Daoy (cell line): ENCODE results near the gene EIF2S1. TPM values are rescaled to one million over a fixed set of nuclear protein-coding genes. Genes with fewer than 3 reads are reported as not detected.
A peak's percentile ranks its signal among the peaks of the same experiment; 100 is the strongest.
"Not testable (repeated sequence)": the region's sequence is repeated elsewhere in the genome, so short reads cannot be mapped to it uniquely, and the experiment has no call there.

Source experiments
- DNase-seq: peaks from one replicate; pipeline ENCODE4 v3.0.0-alpha.2; 2015; ENCODE audit warnings: low read depth
- total RNA-seq: library from RNA; depleted of rRNA; stranded (reverse); fragments of >200 nt; shearing (Covaris generic); gene quantifications from 2 replicates; pipeline ENCODE4 v1.2.3, GENCODE V29; 2014

The EIF2S1 gene
- total RNA-seq, 1 experiment from 2014 or later = 654 TPM

DNA sequence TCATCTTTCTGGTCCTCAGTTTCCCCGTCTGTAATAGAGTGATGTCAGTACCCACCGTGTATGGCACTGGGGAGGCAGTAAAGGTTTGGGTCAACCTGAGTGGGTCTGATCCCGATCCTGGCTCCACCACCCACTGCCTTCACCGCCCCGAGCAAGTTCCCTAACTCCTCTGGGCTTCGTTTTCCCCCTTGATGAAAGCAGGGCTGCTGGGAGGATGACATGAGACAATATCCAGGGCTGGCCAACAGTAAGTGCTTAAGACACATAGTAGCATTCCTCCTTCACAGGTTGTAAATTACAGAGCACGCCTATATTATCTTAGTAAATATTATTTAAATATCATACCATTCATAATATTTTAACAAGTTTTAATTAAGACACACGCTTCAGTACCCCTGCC lies 51.2 kb downstream of the EIF2S1 start:
- DNase-seq = no peak

DNA sequence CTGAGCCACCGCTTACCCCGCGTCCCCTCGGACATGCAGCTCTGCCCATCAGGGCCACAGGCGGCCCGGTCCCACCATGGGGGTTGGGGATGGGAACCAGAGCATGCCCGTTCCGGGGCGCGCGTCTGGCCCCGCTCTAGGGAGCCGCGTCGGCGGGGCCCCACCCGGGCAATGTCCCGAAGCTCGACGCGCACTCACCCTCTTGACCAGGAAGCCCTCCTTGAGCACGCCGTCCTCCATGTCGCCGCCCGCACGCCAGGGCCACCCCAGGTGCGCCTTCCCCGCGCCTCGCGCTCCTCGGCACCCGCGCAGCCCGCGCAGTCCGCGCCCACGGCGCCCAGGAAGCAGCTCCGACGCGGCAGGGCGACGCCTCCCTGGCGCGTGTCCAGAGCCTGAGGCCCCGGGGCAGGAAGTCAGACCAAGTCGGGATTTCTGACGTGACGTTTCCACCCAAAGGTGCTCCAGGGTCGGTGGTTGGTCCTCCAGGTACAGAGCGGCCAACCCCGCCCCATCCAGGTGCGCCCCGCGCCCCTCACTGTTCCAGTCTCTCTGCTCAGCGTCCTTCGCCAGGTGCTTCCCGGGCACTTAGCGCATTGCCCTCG lies 51.8 kb downstream of the EIF2S1 start, which contains the start of gene PLEK2:
Gene PLEK2 (minus strand): TSS at position 346 of the 602 bp plus-strand sequence. CDS start 106 bp downstream, at position 240.
- peak; percentile 66 for DNase-seq

DNA sequence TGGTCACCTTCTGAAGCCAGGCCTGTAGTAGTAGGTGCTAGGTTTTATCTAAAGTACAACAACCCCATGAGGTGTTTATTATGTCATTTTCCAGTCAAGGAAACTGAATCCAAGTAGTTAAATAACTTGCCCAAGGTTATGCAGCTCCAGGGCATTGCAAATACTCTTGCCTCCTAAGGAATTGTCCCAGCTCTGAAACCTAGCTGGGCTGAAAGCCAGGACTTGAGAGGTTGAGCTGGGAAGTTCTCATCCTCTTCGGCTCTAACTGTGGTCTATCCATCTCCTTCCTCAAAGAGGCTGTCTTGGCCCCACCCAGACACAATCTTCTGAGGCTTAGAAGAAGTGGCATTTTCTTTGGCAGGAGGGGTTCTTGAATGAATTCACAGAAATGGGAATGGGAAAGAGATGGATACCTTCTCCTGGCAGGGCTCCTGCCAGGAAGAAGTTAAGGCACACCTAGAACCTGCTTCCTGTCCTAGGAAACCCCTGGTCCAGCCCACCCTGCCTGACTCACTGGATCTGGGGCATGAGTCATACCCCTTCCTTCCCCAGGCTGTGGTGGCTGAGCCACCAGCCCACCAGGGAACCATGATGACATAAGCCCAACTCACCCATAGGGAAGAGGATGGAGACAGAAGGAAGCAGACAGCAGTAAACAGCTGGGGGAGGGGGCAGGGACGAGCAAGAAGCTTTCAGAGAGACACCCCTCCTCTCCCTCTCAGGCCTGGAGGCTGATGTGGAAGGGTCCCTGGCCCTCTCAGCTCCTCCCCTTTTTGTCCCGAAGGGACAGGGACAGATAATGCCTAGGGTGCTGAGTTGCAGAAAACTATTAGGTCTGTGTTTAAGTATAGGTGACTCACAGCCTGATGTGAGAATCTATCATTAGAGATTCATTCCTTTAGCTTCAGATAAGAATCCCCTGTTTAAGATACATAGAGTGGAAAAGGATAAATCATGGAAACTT lies 54.0 kb downstream of the EIF2S1 start:
- peak; percentile 98 for DNase-seq

DNA sequence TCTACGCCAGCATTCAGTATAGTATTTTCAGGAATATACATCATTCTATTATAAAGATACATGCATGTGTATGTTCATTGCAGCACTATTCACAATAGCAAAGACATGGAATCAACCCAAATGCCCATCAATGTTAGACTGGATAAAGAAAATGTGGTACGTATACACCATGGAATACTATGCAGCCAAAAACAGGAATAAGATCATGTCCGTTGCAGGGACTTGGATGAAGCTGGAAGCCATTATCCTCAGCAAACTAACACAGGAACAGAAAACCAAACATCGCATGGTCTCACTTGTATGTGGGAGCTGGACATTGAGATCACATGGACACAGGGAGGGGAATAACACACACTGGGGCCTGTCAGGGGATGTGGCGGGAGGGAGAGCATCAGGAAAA lies 55.5 kb downstream of the EIF2S1 start:
- not testable (repeated sequence) for DNase-seq

DNA sequence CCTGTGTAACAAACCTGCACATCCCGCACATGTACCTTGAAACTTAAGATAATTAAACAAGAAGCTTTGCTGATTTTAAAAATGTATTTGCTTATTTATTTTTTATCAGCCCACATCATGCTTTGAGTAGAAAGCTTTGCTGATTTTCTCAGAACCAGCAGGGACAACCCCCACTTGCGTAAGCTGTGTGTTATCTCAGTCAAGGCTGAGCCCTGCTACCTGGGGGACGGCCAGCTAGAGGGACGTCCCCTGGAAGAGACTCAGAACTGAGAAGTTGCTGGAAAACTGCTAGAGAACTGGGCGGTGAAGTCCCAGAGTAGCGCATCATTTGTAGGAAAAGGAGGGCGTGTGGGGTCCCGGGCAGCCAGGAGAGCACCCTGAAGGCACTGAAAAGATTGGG lies 56.0 kb downstream of the EIF2S1 start:
- no peak for DNase-seq

DNA sequence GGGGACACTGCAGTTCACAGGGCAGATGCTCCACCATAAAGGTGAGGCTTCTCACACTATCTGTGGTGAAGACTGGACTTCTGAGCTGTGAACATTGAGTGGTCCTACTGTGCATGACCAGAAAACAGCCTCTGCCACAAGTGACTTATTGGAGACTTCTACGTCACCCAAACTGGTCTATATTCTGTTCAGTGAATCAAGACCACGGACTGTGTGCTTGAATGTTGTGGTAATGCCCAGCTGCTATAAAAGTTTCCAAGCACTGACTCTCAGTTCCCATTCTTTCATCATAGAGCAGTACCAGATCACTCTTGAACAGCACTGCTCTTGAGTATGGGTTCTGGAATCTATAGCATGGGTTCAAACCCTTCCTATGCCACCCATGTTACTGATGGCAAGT lies 56.7 kb downstream of the EIF2S1 start:
- no peak for DNase-seq

DNA sequence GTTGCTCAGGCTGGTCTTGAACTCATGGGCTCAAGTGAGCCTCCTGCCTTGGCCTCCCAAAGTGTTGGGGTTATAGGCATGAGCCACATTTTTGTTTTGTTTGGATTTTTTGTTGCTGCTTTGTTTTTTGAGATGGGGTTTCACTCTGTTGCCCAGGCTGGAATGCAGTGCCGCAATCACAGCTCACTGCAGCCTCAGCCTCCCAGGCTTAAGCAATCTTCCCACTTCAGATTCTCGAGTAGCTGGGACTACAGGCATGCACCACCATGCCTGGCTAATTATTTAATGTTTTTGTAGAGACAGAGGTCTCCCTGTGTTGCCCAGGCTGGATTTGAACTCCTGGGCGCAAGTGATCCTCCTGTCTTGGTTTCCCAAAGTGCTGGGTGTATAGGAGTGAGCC lies 57.5 kb downstream of the EIF2S1 start:
- DNase-seq = no peak

DNA sequence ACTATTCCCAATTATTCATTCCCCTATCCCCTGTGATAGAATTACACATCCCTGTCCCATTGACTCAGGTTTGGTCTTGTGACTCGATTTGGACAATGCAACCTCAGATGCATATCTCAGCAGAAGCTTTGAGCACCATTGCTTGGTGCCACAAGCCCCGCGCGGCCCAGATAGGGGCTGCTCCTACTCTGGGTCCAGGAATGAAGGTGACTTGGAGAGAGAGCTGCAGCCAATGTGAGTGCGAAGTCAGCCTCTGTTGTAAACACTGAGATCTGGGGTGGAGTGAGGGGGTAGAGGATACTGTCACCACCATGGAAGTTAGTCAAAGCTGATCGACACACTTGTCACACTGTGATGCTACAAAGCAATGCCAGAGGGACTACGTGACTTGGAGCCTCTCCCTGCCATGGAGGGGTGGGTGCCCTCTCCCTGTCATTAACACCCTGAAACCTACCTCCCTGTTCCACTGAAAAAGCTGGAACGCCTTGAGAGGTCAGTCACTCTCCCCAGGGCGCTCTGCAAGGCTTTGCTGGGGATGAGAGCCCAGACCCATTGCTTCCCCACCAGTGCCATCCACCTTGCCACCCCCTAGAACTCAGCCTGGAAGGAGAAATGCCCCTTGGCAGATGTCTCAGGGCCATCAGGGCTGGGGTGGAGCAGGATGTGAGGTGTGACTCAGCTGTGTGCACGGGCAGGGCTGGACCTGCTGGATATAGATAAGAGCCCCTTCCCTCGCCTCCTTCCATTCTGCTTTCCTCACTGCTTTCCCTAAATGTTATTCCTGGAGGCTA lies 58.5 kb downstream of the EIF2S1 start:
- peak; percentile 84 for DNase-seq

DNA sequence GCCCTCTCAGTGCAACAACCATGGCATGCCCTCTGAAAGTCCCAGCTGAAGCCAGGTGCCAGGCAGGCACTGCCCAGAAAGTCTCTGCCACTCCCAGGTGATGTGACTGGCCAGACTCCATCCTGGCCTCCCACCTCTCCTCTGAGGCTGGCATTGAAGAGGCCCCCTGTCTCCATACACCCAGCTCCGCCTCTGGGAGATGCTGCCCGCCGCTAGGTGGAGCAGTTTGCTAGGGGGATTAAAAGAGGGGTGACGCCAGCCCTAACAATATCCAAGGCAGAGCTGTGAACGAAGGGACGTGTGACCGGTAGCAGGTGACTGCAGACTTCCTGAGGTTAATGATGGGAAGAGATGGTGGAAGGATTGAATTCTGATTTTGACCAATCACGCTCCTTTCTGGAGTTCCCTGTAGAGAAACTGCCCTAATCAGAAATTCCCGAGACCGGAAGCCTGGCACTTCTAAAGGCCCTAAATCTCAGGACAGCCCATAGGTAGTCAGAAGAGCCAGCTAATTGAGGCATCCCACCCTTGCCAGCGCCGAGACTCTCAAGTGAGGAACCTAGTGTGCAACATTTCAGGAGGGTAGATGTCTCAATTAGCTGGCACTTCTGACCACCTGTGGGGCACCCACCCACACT lies 60.1 kb downstream of the EIF2S1 start:
- DNase-seq = peak; percentile 29

DNA sequence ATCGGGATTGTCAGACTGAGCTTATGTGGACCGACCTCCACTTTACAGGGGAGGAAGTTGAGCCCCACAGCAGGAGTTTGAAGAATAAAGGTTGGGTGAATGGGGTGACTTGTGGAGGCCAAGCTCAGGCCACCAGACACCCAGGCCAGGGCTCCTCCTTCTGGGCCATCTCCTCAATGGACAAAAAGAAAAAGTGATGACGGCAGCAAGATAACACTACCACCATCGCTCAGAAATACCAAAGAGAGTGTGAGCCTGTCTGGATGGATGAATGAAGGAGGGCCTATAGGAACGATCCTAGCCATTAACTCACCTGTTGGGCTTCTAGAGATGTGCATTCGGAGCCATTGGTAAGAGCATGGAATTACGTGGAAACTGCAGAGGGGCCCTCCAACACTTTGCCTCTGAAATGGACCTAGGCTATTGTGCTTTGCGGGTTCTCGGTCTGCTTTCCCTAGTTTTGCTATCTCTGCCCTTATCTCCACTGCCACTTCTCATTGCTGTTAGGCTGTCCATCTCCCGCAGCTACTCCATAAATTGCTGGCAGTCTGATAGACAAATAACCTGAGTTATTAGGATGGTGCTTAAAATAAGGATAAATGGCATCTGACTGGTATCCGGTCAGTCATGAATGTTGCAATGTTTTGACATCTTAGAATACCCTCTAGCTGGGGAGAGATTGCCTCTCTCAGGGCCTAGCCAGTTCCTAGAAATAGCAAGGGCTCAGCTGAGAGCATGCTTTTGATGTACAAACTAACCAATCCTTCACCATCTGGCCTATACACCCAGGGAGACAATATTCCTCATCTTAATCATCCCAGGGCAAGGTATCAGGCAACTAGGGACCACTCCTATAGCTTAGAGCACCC lies 61.5 kb downstream of the EIF2S1 start:
- DNase-seq = no peak

DNA sequence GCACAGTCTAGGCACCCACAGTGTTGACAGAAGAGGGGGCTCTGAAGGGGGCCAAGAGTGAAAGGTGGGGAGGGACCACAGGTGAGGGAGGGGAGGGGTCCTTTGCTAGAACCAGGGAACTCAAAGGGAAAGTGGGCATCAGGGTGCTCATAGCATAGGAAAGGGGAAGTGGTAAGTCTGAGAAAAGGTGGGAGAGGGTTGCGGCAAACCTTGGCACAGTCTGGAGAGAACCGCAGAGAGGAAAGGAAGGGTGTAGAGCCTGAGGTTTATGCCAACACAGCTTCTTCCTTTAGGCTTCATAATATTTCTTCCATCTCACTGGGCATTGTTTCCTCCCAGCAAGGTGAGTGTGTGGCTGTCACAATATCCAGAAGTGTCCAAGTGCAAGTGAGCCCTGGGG lies 63.3 kb downstream of the EIF2S1 start:
- no peak for DNase-seq

DNA sequence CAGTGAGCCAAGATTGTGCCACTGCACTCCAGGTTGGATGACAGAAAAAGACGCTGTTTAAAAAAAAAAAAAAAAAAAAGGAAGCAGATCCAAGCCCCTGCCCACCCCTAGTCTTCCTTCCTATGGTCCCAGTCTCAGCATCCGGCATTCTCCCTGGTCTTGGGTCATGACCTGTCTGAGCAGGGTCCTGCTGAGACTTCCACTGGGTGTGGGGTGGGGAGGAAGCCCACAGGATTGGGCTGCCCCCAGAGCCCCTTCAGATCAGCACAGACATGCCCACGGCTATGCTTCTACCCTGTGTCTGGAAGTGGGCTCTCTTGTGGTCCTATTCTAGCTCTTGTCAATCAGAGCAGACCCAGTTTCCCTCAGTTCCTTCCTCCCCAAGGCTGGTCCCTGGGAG lies 64.4 kb downstream of the EIF2S1 start:
- DNase-seq = no peak

DNA sequence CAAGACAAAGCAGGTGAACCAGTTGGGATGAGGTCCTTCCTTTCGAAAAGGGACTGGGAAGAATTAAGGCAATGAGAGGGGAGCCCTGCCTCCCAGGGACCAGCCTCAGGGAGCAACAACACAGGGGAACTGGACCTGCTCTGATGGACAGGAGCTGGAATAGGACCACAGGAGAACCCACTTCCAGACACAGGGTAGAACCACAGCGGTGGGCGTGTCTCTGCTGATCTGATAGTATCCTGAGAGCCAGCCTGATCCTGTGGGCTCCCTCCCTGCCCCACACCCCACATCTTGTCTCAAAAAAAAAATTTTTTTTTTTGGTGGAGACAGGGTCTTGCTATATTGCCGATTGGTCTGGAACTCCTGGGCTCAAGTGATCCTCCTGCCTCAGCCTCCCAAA lies 65.5 kb downstream of the EIF2S1 start:
- no peak for DNase-seq

DNA sequence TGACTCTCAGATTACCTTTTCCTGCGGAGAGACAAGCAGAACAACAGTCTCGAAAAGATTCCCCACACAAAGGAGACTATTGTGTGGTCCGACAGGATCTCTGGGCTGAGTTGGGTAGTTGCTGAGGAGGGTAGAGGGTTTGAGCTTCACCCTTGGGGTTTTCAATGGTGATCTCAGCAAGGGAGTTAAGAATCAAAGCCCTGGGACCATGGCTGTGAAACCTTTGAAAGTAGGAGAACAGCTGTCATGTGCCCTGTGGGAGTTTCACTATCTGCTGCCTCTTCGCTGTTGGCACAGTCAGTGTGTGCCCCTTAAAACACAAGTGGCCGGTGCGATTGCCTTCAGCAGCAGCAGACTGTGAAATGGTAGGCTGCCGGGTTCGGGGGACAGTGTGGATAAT lies 66.0 kb downstream of the EIF2S1 start:
- DNase-seq = no peak

DNA sequence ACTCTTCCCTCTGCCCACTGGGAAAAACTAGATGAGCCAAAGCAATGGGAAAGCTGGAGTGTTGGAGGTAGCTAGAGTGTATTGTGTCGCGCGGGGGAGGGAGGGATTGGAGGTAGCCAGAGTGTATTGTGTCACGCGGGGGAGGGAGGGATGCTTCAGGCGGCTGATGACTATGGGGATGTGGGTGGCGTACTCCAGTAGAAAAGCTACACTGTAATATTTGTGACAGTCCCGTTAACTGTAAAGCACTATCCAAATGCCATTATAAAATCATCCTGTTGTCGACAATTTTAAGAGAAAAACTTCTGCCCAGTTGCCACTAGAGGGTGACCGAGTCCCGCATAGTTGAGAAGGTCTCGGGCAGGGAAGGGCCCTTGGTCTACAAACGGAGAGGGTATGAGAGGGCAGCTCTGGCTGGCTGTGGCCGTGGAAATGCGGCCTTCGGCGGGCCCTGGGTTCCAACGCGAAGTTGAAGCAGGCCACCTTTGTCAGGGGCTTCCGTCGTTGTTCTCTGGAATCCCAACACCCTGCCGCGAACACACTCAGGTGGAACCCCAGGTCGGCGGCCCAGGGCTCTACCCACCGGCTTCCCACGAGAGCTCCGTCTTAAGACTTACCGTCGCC lies 67.0 kb downstream of the EIF2S1 start:
- DNase-seq = peak; percentile 88

DNA sequence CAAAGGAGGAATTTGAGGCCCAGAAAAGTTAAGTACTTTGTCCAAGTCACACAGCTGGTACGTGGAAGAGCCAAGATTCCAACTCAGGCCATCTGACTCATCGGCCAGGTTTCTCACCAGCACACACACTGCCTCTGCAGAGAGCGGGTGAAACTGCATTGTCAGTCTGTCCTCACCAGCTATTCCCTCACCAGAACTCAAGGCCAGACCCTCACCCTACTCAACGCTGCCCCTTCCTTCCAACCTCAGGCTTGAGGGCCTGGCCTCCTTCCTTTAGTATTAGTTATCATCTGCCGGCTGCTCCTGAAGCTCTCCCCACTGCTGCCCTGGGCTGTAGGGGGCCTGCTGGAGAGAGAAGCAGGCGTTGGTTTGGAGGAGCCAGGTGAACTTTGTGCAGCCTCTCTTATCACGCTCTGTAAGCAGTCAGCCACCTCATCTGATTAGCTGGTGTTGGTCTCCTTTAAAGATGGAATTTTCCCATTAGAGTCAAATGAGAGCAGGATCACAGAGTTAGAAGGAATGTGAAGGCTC lies 68.4 kb downstream of the EIF2S1 start:
- peak; percentile 90 for DNase-seq

DNA sequence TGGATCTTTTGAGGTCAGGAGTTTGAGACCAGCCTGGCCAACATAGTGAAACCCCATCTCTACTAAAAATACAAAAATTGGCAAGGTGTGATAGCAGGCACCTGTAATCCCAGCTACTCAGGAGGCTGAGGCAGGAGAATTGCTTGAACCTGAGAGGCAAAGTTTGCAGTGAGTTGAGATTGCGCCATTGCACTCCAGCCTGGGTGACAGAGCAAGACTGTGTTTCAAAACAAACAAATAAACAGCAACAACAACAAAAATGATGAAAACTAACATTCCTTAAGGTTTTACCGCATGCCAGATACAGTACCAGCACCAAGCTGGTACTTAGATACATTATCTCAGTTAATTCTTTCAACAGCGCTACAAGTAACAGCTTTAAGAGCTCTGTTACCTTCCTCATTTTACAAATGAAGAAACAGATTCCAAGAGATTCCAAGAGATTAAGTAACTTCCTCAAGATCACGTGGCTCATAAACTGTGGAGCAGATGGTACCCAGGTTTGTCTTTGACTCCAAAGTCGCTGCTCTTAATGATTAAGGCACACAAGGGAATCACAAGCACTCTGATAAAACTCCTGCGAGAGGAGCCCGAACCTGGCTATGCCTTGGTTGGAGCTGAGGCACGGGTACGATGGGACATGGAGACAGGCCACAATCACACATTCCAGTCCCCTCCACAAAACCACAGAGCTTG lies 69.5 kb downstream of the EIF2S1 start:
- DNase-seq = no peak

DNA sequence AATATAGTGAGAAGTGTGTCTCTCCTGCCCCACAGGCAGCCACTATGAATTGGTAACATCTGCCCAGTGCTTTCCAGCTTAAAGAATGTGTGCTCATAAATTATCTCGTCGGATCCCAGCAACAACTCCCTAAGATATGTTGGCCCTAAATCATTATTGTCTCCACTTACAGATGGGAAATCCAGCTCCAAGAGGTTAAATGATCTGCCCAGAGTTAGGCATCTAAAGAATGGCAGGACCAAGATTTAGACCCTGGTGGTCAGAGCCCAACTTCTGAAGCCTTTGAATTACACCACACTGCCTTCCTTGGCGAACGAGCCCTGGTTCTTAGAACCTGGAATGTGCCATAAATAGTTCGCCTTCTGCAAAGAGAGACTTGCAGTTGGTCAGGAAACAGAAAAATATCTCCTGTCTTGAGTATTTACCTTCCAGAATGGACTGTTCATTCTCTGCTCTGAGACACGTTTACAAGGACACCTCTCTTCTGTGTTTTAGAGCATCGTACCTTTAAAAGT lies 72.0 kb downstream of the EIF2S1 start:
- DNase-seq = no peak

DNA sequence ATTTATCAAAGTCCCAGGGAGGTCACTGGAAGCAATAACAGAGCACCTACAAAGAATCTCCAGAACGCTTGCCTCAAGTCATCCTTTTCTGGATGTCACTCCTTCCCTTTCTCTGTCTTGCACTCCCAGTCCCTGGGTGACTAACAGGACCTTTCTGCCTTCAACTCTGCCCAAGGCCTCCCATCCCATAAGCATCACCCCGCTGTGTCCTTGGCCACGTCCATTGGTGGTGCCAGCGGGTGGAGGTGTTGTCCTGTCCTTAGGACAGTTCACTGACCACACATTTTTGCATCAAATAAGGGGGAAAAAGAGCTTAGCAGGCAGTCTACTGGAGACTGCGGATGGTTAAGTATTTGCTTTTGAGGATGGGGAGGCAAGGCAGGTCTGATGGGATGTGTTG lies 75.5 kb downstream of the EIF2S1 start:
- no peak for DNase-seq
